Measurements from ENCODE around the gene TXNL4A.
"Not testable (repeated sequence)": the region's sequence is repeated elsewhere in the genome, so short reads cannot be mapped to it uniquely, and the experiment has no call there.

GRCh38 chr18:79999701-80000100 lies 11.3 kb upstream of the TXNL4A start:
- TF ChIP-seq, protein P1, sequence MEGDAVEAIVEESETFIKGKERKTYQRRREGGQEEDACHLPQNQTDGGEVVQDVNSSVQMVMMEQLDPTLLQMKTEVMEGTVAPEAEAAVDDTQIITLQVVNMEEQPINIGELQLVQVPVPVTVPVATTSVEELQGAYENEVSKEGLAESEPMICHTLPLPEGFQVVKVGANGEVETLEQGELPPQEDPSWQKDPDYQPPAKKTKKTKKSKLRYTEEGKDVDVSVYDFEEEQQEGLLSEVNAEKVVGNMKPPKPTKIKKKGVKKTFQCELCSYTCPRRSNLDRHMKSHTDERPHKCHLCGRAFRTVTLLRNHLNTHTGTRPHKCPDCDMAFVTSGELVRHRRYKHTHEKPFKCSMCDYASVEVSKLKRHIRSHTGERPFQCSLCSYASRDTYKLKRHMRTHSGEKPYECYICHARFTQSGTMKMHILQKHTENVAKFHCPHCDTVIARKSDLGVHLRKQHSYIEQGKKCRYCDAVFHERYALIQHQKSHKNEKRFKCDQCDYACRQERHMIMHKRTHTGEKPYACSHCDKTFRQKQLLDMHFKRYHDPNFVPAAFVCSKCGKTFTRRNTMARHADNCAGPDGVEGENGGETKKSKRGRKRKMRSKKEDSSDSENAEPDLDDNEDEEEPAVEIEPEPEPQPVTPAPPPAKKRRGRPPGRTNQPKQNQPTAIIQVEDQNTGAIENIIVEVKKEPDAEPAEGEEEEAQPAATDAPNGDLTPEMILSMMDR (IDR thresholded peaks at IDR 0.05): not testable (repeated sequence)
- TF ChIP-seq EP300 (IDR thresholded peaks at IDR 0.05; ENCODE audit: low read depth); POLR2A (IDR thresholded peaks at IDR 0.05); POLR2AphosphoS5 (IDR thresholded peaks at IDR 0.05): not testable (repeated sequence)
